K562 (cell line): ENCODE results near the gene ZC3H18. TPM values are rescaled to one million over a fixed set of nuclear protein-coding genes. Genes with fewer than 3 reads are reported as not detected.
A peak's percentile ranks its signal among the peaks of the same experiment; 100 is the strongest.

Experiments used
- ATAC-seq: fragments of 200-7000 bp; cut with Tn5 transposase; 3 replicates; pipeline ENCODE4 v1.9.1; 2020; ENCODE audit warnings: moderate library complexity
- BruUV-seq: library from RNA; stranded (reverse); fragments of 400-500 nt; replicated peaks from 2 replicates; lab custom pipeline; 2021; lab: Mats Ljungman, UMichigan
- CTCF ChIA-PET: fragments of 300-600 bp; formaldehyde crosslinking; extraction: SDS; loops from one replicate; lab custom pipeline; 2021; ENCODE audit warnings: low intra/inter-chr PET ratio; lab: Yijun Ruan, JAX
- POLR2A ChIA-PET: fragments of 300-600, 350-650 bp; sonication (Branson Sonifier 250); formaldehyde crosslinking; extraction: SDS; loops from one replicate; lab custom pipeline; 2021; ENCODE audit warnings: antibody characterized with exemption, inconsistent platforms; lab: Yijun Ruan, JAX
- DNase-seq, 4 experiments: peaks; one replicate each; pipeline versions ENCODE4 v3.0.0 to v3.0.0-alpha.2; 2011 to 2018; ENCODE audit warnings: low spot score in 3 of 4, mixed read lengths in 3 of 4; ENCODE audit errors: extremely low read depth in 1 of 4
- FAIRE-seq: peaks from 2 replicates; lab custom pipeline; 2011; peaks lifted over from hg19 to GRCh38; lab: Jason Lieb, UNC
- H2AFZ ChIP-seq: 2 replicates; pipeline ENCODE4 v1.6.0; 2011; ENCODE audit warnings: low read depth, low read length, control low read depth, inconsistent platforms
- H3K27ac ChIP-seq: fragments of 200-600 bp; 3 replicates; pipeline ENCODE4 v1.8.0; 2011; ENCODE audit warnings: low read depth, mild to moderate bottlenecking, control low read depth, inconsistent platforms, low read length, moderate library complexity, mixed read lengths; ENCODE audit errors: extremely low read depth
- H3K27me3 ChIP-seq, 2 experiments: fragments of 300-600 bp in 1 of 2; 2 replicates in 1 of 2; 3 replicates in 1 of 2; pipeline versions ENCODE4 v1.6.0 to v1.8.0; 2011; ENCODE audit warnings: inconsistent platforms in 2 of 2, low read length in 2 of 2, mild to moderate bottlenecking in 1 of 2, mixed read lengths in 1 of 2, moderate library complexity in 1 of 2; ENCODE audit not compliant: control insufficient read depth in 2 of 2, insufficient read depth in 2 of 2
- H3K36me3 ChIP-seq: fragments of 300-600 bp; 3 replicates; pipeline ENCODE4 v1.8.0; 2011; ENCODE audit warnings: mild to moderate bottlenecking, low read length, inconsistent platforms; ENCODE audit not compliant: control insufficient read depth, insufficient read depth
- H3K4me1 ChIP-seq, 2 experiments: fragments of 200-600 bp in 1 of 2; replicated peaks in 1 of 2; 2 replicates in 1 of 2; 3 replicates in 1 of 2; pipeline versions ENCODE4 v1.5.1 to v1.8.0; 2011; ENCODE audit warnings: inconsistent platforms in 2 of 2, low read length in 2 of 2, mild to moderate bottlenecking in 1 of 2, mixed read lengths in 1 of 2, moderate library complexity in 1 of 2; ENCODE audit not compliant: control insufficient read depth in 2 of 2, insufficient read depth in 2 of 2
- H3K4me2 ChIP-seq: 2 replicates; pipeline ENCODE4 v1.6.1; 2011; ENCODE audit warnings: low read length, control low read depth, inconsistent platforms, mixed read lengths; ENCODE audit not compliant: insufficient read depth
- H3K4me3 ChIP-seq: fragments of 200-600 bp; sonication (generic), shearing (Covaris generic); 2 replicates; pipeline ENCODE4 v1.5.1; 2016; ENCODE audit warnings: control low read depth, inconsistent platforms
- H3K79me2 ChIP-seq: fragments of 200-600 bp; 3 replicates; pipeline ENCODE4 v1.8.0; 2011; ENCODE audit warnings: low read length, inconsistent platforms; ENCODE audit not compliant: control insufficient read depth, insufficient read depth
- H3K9ac ChIP-seq, 2 experiments: 2 replicates each; pipeline versions ENCODE4 v1.6.0 to v1.6.1; 2011; ENCODE audit warnings: low read depth in 2 of 2, low read length in 2 of 2, control low read depth in 1 of 2, inconsistent platforms in 1 of 2, mild to moderate bottlenecking in 1 of 2, mixed read lengths in 1 of 2; ENCODE audit not compliant: insufficient read depth in 1 of 2
- H3K9me1 ChIP-seq: one replicate; pipeline ENCODE4 v1.6.0; 2011; ENCODE audit warnings: inconsistent platforms, mild to moderate bottlenecking, low read length, moderate library complexity; ENCODE audit not compliant: control insufficient read depth, insufficient read depth
- H3K9me3 ChIP-seq: replicated peaks from 2 replicates; pipeline ENCODE4 v1.5.1; 2011; ENCODE audit warnings: low read depth, low read length, inconsistent platforms; ENCODE audit not compliant: control insufficient read depth, insufficient read depth
- H4K20me1 ChIP-seq: replicated peaks from 2 replicates; pipeline ENCODE4 v1.6.1; 2011; ENCODE audit warnings: low read length, inconsistent platforms, mixed read lengths; ENCODE audit not compliant: control insufficient read depth, insufficient read depth
- AFF1 ChIP-seq, 2 experiments: fragments of 450-650 bp; IDR thresholded peaks; 2 replicates each; pipeline ENCODE4 v1.6.1; 2018; ENCODE audit warnings: mild to moderate bottlenecking in 2 of 2, low read depth in 1 of 2; ENCODE audit not compliant: partially characterized antibody in 2 of 2
- ARNT ChIP-seq, 2 experiments: fragments of 450-650 bp; IDR thresholded peaks; 2 replicates each; pipeline ENCODE4 v1.6.1; 2016; ENCODE audit warnings: mild to moderate bottlenecking in 1 of 2
- CAMTA2 ChIP-seq: fragments of 250-450 bp; sonication (Bioruptor Pico); conservative IDR thresholded peaks from 2 replicates; pipeline ENCODE4 v1.5.1; 2022
- CBX1 ChIP-seq: sonication (generic); IDR thresholded peaks from 2 replicates; pipeline ENCODE4 v1.6.1; 2016; ENCODE audit warnings: antibody characterized with exemption, low read depth, mild to moderate bottlenecking
- EHMT2 ChIP-seq: fragments of 450-650 bp; IDR thresholded peaks from 2 replicates; pipeline ENCODE4 v1.6.1; 2018; ENCODE audit warnings: antibody characterized with exemption
- FOXK2 ChIP-seq, 2 experiments: fragments of 450-650 bp; IDR thresholded peaks in 1 of 2; conservative IDR thresholded peaks in 1 of 2; 2 replicates each; pipeline ENCODE4 v1.6.1; 2016; ENCODE audit warnings: low read depth in 2 of 2, mild to moderate bottlenecking in 1 of 2
- GTF2A2 ChIP-seq: IDR thresholded peaks from 2 replicates; pipeline ENCODE4 v1.6.1; 2016; ENCODE audit warnings: mild to moderate bottlenecking, missing genetic modification characterization, missing compliant biosample characterization
- HLTF ChIP-seq: fragments of 450-650 bp; IDR thresholded peaks from 2 replicates; pipeline ENCODE4 v1.6.1; 2016
- KDM1A ChIP-seq, 2 experiments: fragments of 450-650 bp; IDR thresholded peaks; 2 replicates each; pipeline ENCODE4 v1.6.1; 2016; ENCODE audit warnings: mild to moderate bottlenecking in 2 of 2
- MIER1 ChIP-seq: fragments of 450-650 bp; IDR thresholded peaks from 2 replicates; pipeline ENCODE4 v1.6.1; 2016; ENCODE audit warnings: antibody characterized with exemption, mild to moderate bottlenecking, low read depth
- MTA3 ChIP-seq: fragments of 450-650 bp; formaldehyde crosslinking; IDR thresholded peaks from 2 replicates; pipeline ENCODE4 v1.6.1; 2017; ENCODE audit warnings: mild to moderate bottlenecking, borderline replicate concordance
- NFATC3 ChIP-seq: fragments of 450-650 bp; IDR thresholded peaks from 2 replicates; pipeline ENCODE4 v1.6.1; 2017; ENCODE audit warnings: mild to moderate bottlenecking
- RB1 ChIP-seq: fragments of 450-650 bp; IDR thresholded peaks from 2 replicates; pipeline ENCODE4 v1.6.1; 2017; ENCODE audit warnings: low read depth, mild to moderate bottlenecking
- RNF2 ChIP-seq: sonication (generic); IDR thresholded peaks from 2 replicates; pipeline ENCODE4 v1.6.1; 2016
- SOX6 ChIP-seq: fragments of 450-650 bp; IDR thresholded peaks from 2 replicates; pipeline ENCODE4 v1.6.1; 2014; ENCODE audit warnings: mild to moderate bottlenecking
- TRIM24 ChIP-seq, 2 experiments: fragments of 450-650 bp; IDR thresholded peaks; 2 replicates each; pipeline ENCODE4 v1.6.1; 2016
- TRIM28 ChIP-seq: fragments of 450-650 bp; IDR thresholded peaks from 2 replicates; pipeline ENCODE4 v1.6.1; 2017
- ZBTB34 ChIP-seq: fragments of 250-450 bp; sonication (Bioruptor Pico); IDR thresholded peaks from 2 replicates; pipeline ENCODE4 v1.8.0; 2021; ENCODE audit warnings: mild to moderate bottlenecking, moderate library complexity
- ZFP30 ChIP-seq: fragments of 250-450 bp; sonication (Bioruptor Pico); IDR thresholded peaks from 2 replicates; pipeline ENCODE4 v1.8.0; 2022; ENCODE audit warnings: moderate library complexity, mild to moderate bottlenecking, inconsistent platforms, borderline replicate concordance
- ZNF384 ChIP-seq: IDR thresholded peaks from 2 replicates; pipeline ENCODE4 v1.6.1; 2012; ENCODE audit warnings: low read depth, low read length, improper control_type of control experiment
- whole genome bisulfite sequencing: fragments of 100-300 bp; shearing (Covaris generic); methylation state at CpG from one replicate; pipeline ENCODE4 v1.1.6; 2016; ENCODE audit warnings: low coverage, mixed read lengths; ENCODE audit not compliant: insufficient coverage; ENCODE audit errors: missing lambda C conversion rate; 5-methylcytosine and 5-hydroxymethylcytosine counted together
- in situ Hi-C: fragments of 300-500 bp; cut with MboI; formaldehyde crosslinking; loops from 4 replicates; pipeline ENCODE4 v1.15.0; 2018; ENCODE audit warnings: inconsistent platforms, mixed read lengths
- intact Hi-C: fragments of 100-400 bp; cut with micrococcal nuclease; formaldehyde crosslinking; loops from 2 replicates; pipeline ENCODE4 v1.14.2; 2022
- polyA plus RNA-seq, 8 experiments: library from polyadenylated mRNA; depleted of rRNA in 4 of 8; stranded (reverse) in 5 of 8; unstranded in 3 of 8; fragments of >200 nt; fragmentation: Nextera tagmentation in 2 of 8; fragmentation: Illumina TruSeq in 1 of 8; extraction: Ambion mirVana in 2 of 8; extraction: Trizol in 1 of 8; gene quantifications; 2 replicates each; pipeline versions ENCODE4 v1.2.1 to v1.2.3, GENCODE V29; 2011 to 2014; ENCODE audit warnings: inconsistent platforms in 1 of 8, missing spikeins in 1 of 8
- total RNA-seq, 7 experiments: library from RNA; depleted of rRNA in 6 of 7; stranded (reverse); fragments of >200 nt in 6 of 7; fragmentation: Illumina TruSeq in 2 of 7; extraction: Trizol in 2 of 7; gene quantifications; 2 replicates each; pipeline versions ENCODE4 v1.2.1 to v1.2.3, GENCODE V29; 2011 to 2021; ENCODE audit warnings: low replicate concordance in 1 of 7

Gene ZC3H18
- total and polyA plus RNA-seq, 9 of the 15 experiments (the other 6 are each of a cell fraction or from before 2014, with no cell fraction given), result 1.7 to 88.7 (median 26.9) TPM

- Histone ChIP-seq H3K27me3 (peaks cover 43 to 57% of the 10 kb centered on the region in 2 experiments; a peak in 4 of 5 replicates), H3K4me1 (peaks cover under 1 to 34% of the 10 kb centered on the region in 2 experiments; a peak in 3 of 5 replicates), H4K20me1 (peaks cover 4% of the 10 kb centered on the region; the same call in 1 of the 2 replicates), H3K9me3 (peaks cover 21% of the 10 kb centered on the region), H3K36me3 (no peaks in the 10 kb centered on the region), H3K79me2 (no peaks in the 10 kb centered on the region), H3K4me2 (no peak overlapping the region), H3K9ac (no peak overlapping the region), H3K4me3 (no peak overlapping the region), H3K27ac (no peak overlapping the region), H3K9me1 (no peaks in the 10 kb centered on the region), H2AFZ (no peak overlapping the region)
- intact Hi-C loops (no loop called here), in situ Hi-C loops (no loop called here)
- WGBS, result 8% methylated on average over 8 of the region's 8 CpGs
- ATAC-seq (no peak), DNase-seq (peak in 1 of 4 experiments; percentile 31), FAIRE-seq (peak; percentile 84)
- ChIA-PET CTCF (no interaction called here), POLR2A (interaction anchor here (0.6 to 1.1 kb wide), 2 partner anchors 11 to 16 kb away, joined by 3 read pairs; no protein-coding TSS in a partner anchor)
- no TSS peak for BruUV-seq
- TF ChIP-seq ARNT (IDR thresholded peaks at IDR 0.05) (peak in 1 of 2 experiments; percentile 76; a peak in 1 of 4 replicates), FOXK2 (conservative IDR thresholded peaks at IDR 0.05 in 1 of 2, IDR thresholded peaks at IDR 0.05 in 1 of 2; ENCODE audit: low read depth in 2 of 2) (0 out of 4 replicates have a peak, but pooled peaks of 1 of the 2 experiments have one; percentile 40), TRIM24 (IDR thresholded peaks at IDR 0.05) (peak; percentile 66 to 92; a peak in 3 of 4 replicates), KDM1A (IDR thresholded peaks at IDR 0.05) (0 out of 4 replicates have a peak, but pooled peaks have one; percentile 9 to 31), CBX1 (peak; percentile 82; the same call in 1 of the 2 replicates), SOX6 (peak; percentile 13; the same call in 1 of the 2 replicates), ZNF384 (0 out of 2 replicates have a peak, but pooled peaks have one; percentile 46), TRIM28 (peak; percentile 100), RNF2 (no peak), HLTF (0 out of 2 replicates have a peak, but pooled peaks have one; percentile 23), ZFP30 (CRISPR knock-in tag) (no peak), CAMTA2 (no peak), MIER1 (peak; percentile 78; the same call in 1 of the 2 replicates), ZBTB34 (no peak), NFATC3 (0 out of 2 replicates have a peak, but pooled peaks have one; percentile 45), GTF2A2 (tag) (no peak), RB1 (0 out of 2 replicates have a peak, but pooled peaks have one; percentile 40), AFF1 (IDR thresholded peaks at IDR 0.05; ENCODE audit: low read depth in 1 of 2, partially characterized antibody in 2 of 2) (peak in 1 of 2 experiments; percentile 46), EHMT2 (peak; percentile 59; the same call in 1 of the 2 replicates), MTA3 (peak; percentile 58)
These were observed 26.9 kb upstream of the ZC3H18 start for GRCh38 chr16:88543230-88543813.
